K562 (cell line): ENCODE data around the gene MAP3K7. TPM values are rescaled to one million over a fixed set of nuclear protein-coding genes. Genes with fewer than 3 reads are reported as not detected.
A peak's percentile ranks its signal among the peaks of the same experiment; 100 is the strongest.

Source experiments
- ATAC-seq: fragments of 200-7000 bp; cut with Tn5 transposase; 3 replicates; pipeline ENCODE4 v1.9.1; 2020; ENCODE audit warnings: moderate library complexity
- BruUV-seq: library from RNA; stranded (reverse); fragments of 400-500 nt; replicated peaks from 2 replicates; lab custom pipeline; 2021; lab: Mats Ljungman, UMichigan
- CTCF ChIA-PET: fragments of 300-600 bp; formaldehyde crosslinking; extraction: SDS; loops from one replicate; lab custom pipeline; 2021; ENCODE audit warnings: low intra/inter-chr PET ratio; lab: Yijun Ruan, JAX
- POLR2A ChIA-PET: fragments of 300-600, 350-650 bp; sonication (Branson Sonifier 250); formaldehyde crosslinking; extraction: SDS; loops from one replicate; lab custom pipeline; 2021; ENCODE audit warnings: antibody characterized with exemption, inconsistent platforms; lab: Yijun Ruan, JAX
- DNase-seq, 4 experiments: peaks; one replicate each; pipeline versions ENCODE4 v3.0.0 to v3.0.0-alpha.2; 2011 to 2018; ENCODE audit warnings: low spot score in 3 of 4, mixed read lengths in 3 of 4; ENCODE audit errors: extremely low read depth in 1 of 4
- FAIRE-seq: peaks from 2 replicates; lab custom pipeline; 2011; peaks lifted over from hg19 to GRCh38; lab: Jason Lieb, UNC
- H2AFZ ChIP-seq: 2 replicates; pipeline ENCODE4 v1.6.0; 2011; ENCODE audit warnings: low read depth, low read length, control low read depth, inconsistent platforms
- H3K27ac ChIP-seq: fragments of 200-600 bp; 3 replicates; pipeline ENCODE4 v1.8.0; 2011; ENCODE audit warnings: low read depth, mild to moderate bottlenecking, control low read depth, inconsistent platforms, low read length, moderate library complexity, mixed read lengths; ENCODE audit errors: extremely low read depth
- H3K27me3 ChIP-seq, 2 experiments: fragments of 300-600 bp in 1 of 2; 2 replicates in 1 of 2; 3 replicates in 1 of 2; pipeline versions ENCODE4 v1.6.0 to v1.8.0; 2011; ENCODE audit warnings: inconsistent platforms in 2 of 2, low read length in 2 of 2, mild to moderate bottlenecking in 1 of 2, mixed read lengths in 1 of 2, moderate library complexity in 1 of 2; ENCODE audit not compliant: control insufficient read depth in 2 of 2, insufficient read depth in 2 of 2
- H3K36me3 ChIP-seq: fragments of 300-600 bp; 3 replicates; pipeline ENCODE4 v1.8.0; 2011; ENCODE audit warnings: mild to moderate bottlenecking, low read length, inconsistent platforms; ENCODE audit not compliant: control insufficient read depth, insufficient read depth
- H3K4me1 ChIP-seq, 2 experiments: fragments of 200-600 bp in 1 of 2; replicated peaks in 1 of 2; 2 replicates in 1 of 2; 3 replicates in 1 of 2; pipeline versions ENCODE4 v1.5.1 to v1.8.0; 2011; ENCODE audit warnings: inconsistent platforms in 2 of 2, low read length in 2 of 2, mild to moderate bottlenecking in 1 of 2, mixed read lengths in 1 of 2, moderate library complexity in 1 of 2; ENCODE audit not compliant: control insufficient read depth in 2 of 2, insufficient read depth in 2 of 2
- H3K4me2 ChIP-seq: 2 replicates; pipeline ENCODE4 v1.6.1; 2011; ENCODE audit warnings: low read length, control low read depth, inconsistent platforms, mixed read lengths; ENCODE audit not compliant: insufficient read depth
- H3K4me3 ChIP-seq: fragments of 200-600 bp; sonication (generic), shearing (Covaris generic); 2 replicates; pipeline ENCODE4 v1.5.1; 2016; ENCODE audit warnings: control low read depth, inconsistent platforms
- H3K79me2 ChIP-seq: fragments of 200-600 bp; 3 replicates; pipeline ENCODE4 v1.8.0; 2011; ENCODE audit warnings: low read length, inconsistent platforms; ENCODE audit not compliant: control insufficient read depth, insufficient read depth
- H3K9ac ChIP-seq, 2 experiments: 2 replicates each; pipeline versions ENCODE4 v1.6.0 to v1.6.1; 2011; ENCODE audit warnings: low read depth in 2 of 2, low read length in 2 of 2, control low read depth in 1 of 2, inconsistent platforms in 1 of 2, mild to moderate bottlenecking in 1 of 2, mixed read lengths in 1 of 2; ENCODE audit not compliant: insufficient read depth in 1 of 2
- H3K9me1 ChIP-seq: one replicate; pipeline ENCODE4 v1.6.0; 2011; ENCODE audit warnings: inconsistent platforms, mild to moderate bottlenecking, low read length, moderate library complexity; ENCODE audit not compliant: control insufficient read depth, insufficient read depth
- H3K9me3 ChIP-seq: replicated peaks from 2 replicates; pipeline ENCODE4 v1.5.1; 2011; ENCODE audit warnings: low read depth, low read length, inconsistent platforms; ENCODE audit not compliant: control insufficient read depth, insufficient read depth
- H4K20me1 ChIP-seq: replicated peaks from 2 replicates; pipeline ENCODE4 v1.6.1; 2011; ENCODE audit warnings: low read length, inconsistent platforms, mixed read lengths; ENCODE audit not compliant: control insufficient read depth, insufficient read depth
- CHD1 ChIP-seq: fragments of 200-600 bp; sonication (generic); IDR thresholded peaks from one replicate; pipeline ENCODE4 v1.6.1; 2012; ENCODE audit warnings: mild to moderate bottlenecking, moderate library complexity, low read length, inconsistent platforms
- CREB5 ChIP-seq: fragments of 250-450 bp; sonication (Bioruptor Pico); IDR thresholded peaks from 2 replicates; pipeline ENCODE4 v1.5.0; 2020; ENCODE audit warnings: mild to moderate bottlenecking
- TSHZ1 ChIP-seq: fragments of 250-450 bp; sonication (Bioruptor Pico); IDR thresholded peaks from 2 replicates; pipeline ENCODE4 v1.4.0; 2020; ENCODE audit warnings: mild to moderate bottlenecking, moderate library complexity
- ZBTB17 ChIP-seq: fragments of 450-650 bp; formaldehyde crosslinking; IDR thresholded peaks from 2 replicates; pipeline ENCODE4 v1.4.0; 2020; ENCODE audit warnings: mild to moderate bottlenecking
- ZNF407 ChIP-seq: fragments of 450-650 bp; IDR thresholded peaks from 2 replicates; pipeline ENCODE4 v1.6.1; 2016; ENCODE audit warnings: low read depth
- WGBS: fragments of 100-300 bp; shearing (Covaris generic); methylation state at CpG from one replicate; pipeline ENCODE4 v1.1.6; 2016; ENCODE audit warnings: low coverage, mixed read lengths; ENCODE audit not compliant: insufficient coverage; ENCODE audit errors: missing lambda C conversion rate; 5-methylcytosine and 5-hydroxymethylcytosine counted together
- in situ Hi-C: fragments of 300-500 bp; cut with MboI; formaldehyde crosslinking; loops from 4 replicates; pipeline ENCODE4 v1.15.0; 2018; ENCODE audit warnings: inconsistent platforms, mixed read lengths
- intact Hi-C: fragments of 100-400 bp; cut with micrococcal nuclease; formaldehyde crosslinking; loops from 2 replicates; pipeline ENCODE4 v1.14.2; 2022
- polyA plus RNA-seq, 8 experiments: library from polyadenylated mRNA; depleted of rRNA in 4 of 8; stranded (reverse) in 5 of 8; unstranded in 3 of 8; fragments of >200 nt; fragmentation: Nextera tagmentation in 2 of 8; fragmentation: Illumina TruSeq in 1 of 8; extraction: Ambion mirVana in 2 of 8; extraction: Trizol in 1 of 8; gene quantifications; 2 replicates each; pipeline versions ENCODE4 v1.2.1 to v1.2.3, GENCODE V29; 2011 to 2014; ENCODE audit warnings: inconsistent platforms in 1 of 8, missing spikeins in 1 of 8
- total RNA-seq, 7 experiments: library from RNA; depleted of rRNA in 6 of 7; stranded (reverse); fragments of >200 nt in 6 of 7; fragmentation: Illumina TruSeq in 2 of 7; extraction: Trizol in 2 of 7; gene quantifications; 2 replicates each; pipeline versions ENCODE4 v1.2.1 to v1.2.3, GENCODE V29; 2011 to 2021; ENCODE audit warnings: low replicate concordance in 1 of 7

Gene MAP3K7
- total and polyA plus RNA-seq, 9 of the 15 experiments (the other 6 are each of a cell fraction or from before 2014, with no cell fraction given) = 13.4 to 60.9 (median 34.8) TPM

- H3K9me3 ChIP-seq = no peaks in the 10 kb centered on the region
- H3K27ac ChIP-seq = no peak overlapping the region
- peaks cover 73% of the 10 kb centered on the region for H3K79me2 ChIP-seq
- ChIA-PET CTCF (no interaction called here), POLR2A (interaction anchor here (1.0 kb wide), 1 partner anchor 16 kb away, joined by 3 read pairs; no protein-coding TSS in a partner anchor)
- FAIRE-seq (no peak), ATAC-seq (no peak), DNase-seq (no peak)
- no peak overlapping the region for H2AFZ ChIP-seq
- TF ChIP-seq TSHZ1 (CRISPR knock-in tag) = no peak
- TF ChIP-seq CHD1 = peak; percentile 48
- TF ChIP-seq ZNF407 = no peak
- TF ChIP-seq CREB5 (CRISPR knock-in tag) = no peak
- no peak for TF ChIP-seq ZBTB17 (CRISPR knock-in tag)
- H3K9me1 ChIP-seq = no peaks in the 10 kb centered on the region
- peaks cover 0 to 13% of the 10 kb centered on the region in 2 experiments; a peak in 4 of 5 replicates for H3K4me1 ChIP-seq
- H3K9ac ChIP-seq = peak overlapping the region in 1 of 2 experiments; percentile 94; a peak in 2 of 4 replicates
- H3K4me2 ChIP-seq = peak overlapping the region; percentile 55
- H4K20me1 ChIP-seq = peaks cover 4% of the 10 kb centered on the region
- TSS peak; percentile 43 for BruUV-seq
- intact Hi-C loops (loop anchor here (10.0 kb wide), 1 partner anchor 300 kb away; no protein-coding TSS in a partner anchor), in situ Hi-C loops (no loop called here)
- peaks cover 14% of the 10 kb centered on the region; the same call in 2 of the 3 replicates for H3K36me3 ChIP-seq
- peak overlapping the region; percentile 98 for H3K4me3 ChIP-seq
- WGBS = 45% methylated on average over 2 of the region's 2 CpGs
- H3K27me3 ChIP-seq = no peaks in the 10 kb centered on the region
Observed at GRCh38 chr6:90584636-90585255, 2.1 kb downstream of the MAP3K7 start.
